HCT116 (cell line): ENCODE data around the gene HOXB3. TPM values are rescaled to one million over a fixed set of nuclear protein-coding genes. Genes with fewer than 3 reads are reported as not detected.

ENCODE experiments used
- ATAC-seq: fragments of 200-7000 bp; cut with Tn5 transposase; 2 replicates; pipeline ENCODE4 v1.9.1; 2020; ENCODE audit warnings: mild to moderate bottlenecking, moderate library complexity
- BruUV-seq: library from RNA; stranded (reverse); fragments of 400-500 nt; replicated peaks from 2 replicates; lab custom pipeline; 2021; lab: Mats Ljungman, UMichigan
- CTCF ChIA-PET: fragments of 300-600 bp; sonication (Branson Sonifier 250); formaldehyde crosslinking; loops from one replicate; lab custom pipeline; 2021; ENCODE audit warnings: antibody characterized with exemption; lab: Charles Lee
- POLR2A ChIA-PET: fragments of 300-600, 350-600 bp; sonication (Branson Sonifier 250); formaldehyde crosslinking; loops from one replicate; lab custom pipeline; 2021; ENCODE audit warnings: antibody characterized with exemption; lab: Charles Lee
- RAD21 ChIA-PET, 2 experiments: fragments of 300-600 bp; sonication (Branson Sonifier 250); formaldehyde crosslinking; loops; one replicate each; lab custom pipeline; 2023; ENCODE audit warnings: low total read pairs in 2 of 2; ENCODE audit not compliant: uncharacterized antibody in 2 of 2, unreplicated experiment in 2 of 2, low non-redundant PET in 1 of 2; lab: Charles Lee
- DNase-seq: peaks from one replicate; pipeline ENCODE4 v3.0.0-alpha.2; 2010; ENCODE audit warnings: low read depth, low spot score
- H2AFZ ChIP-seq: fragments of 200-600 bp; shearing (Covaris generic), sonication (generic); 2 replicates; pipeline ENCODE4 v1.6.1; 2017; ENCODE audit warnings: low read depth, mixed run types, mixed read lengths, antibody characterized with exemption, low read length; ENCODE audit not compliant: poor library complexity, severe bottlenecking
- H3K27ac ChIP-seq: 2 replicates; pipeline ENCODE4 v1.5.1; 2012; ENCODE audit warnings: low read depth, low read length
- H3K27me3 ChIP-seq: fragments of 200-600 bp; sonication (generic); 2 replicates; pipeline ENCODE4 v1.6.1; 2016; ENCODE audit warnings: mixed run types, low read length, mixed read lengths; ENCODE audit not compliant: insufficient read depth
- H3K36me3 ChIP-seq, 2 experiments: fragments of 200-500 bp in 1 of 2; fragments of 200-600 bp in 1 of 2; sonication (Bioruptor generic) in 1 of 2; sonication (generic) in 1 of 2; 2 replicates each; pipeline versions ENCODE4 v1.5.1 to v1.6.1; 2014 to 2016; ENCODE audit warnings: low read length in 2 of 2, inconsistent platforms in 1 of 2, mixed read lengths in 1 of 2, mixed run types in 1 of 2; ENCODE audit not compliant: insufficient read depth in 2 of 2, control insufficient read depth in 1 of 2
- H3K4me1 ChIP-seq, 2 experiments: fragments of 200-600 bp in 1 of 2; sonication (generic) in 1 of 2; 2 replicates each; pipeline versions ENCODE4 v1.5.1 to v1.6.1; 2012 to 2017; ENCODE audit warnings: low read length in 2 of 2, inconsistent platforms in 1 of 2, mild to moderate bottlenecking in 1 of 2, mixed read lengths in 1 of 2, mixed run types in 1 of 2, moderate library complexity in 1 of 2; ENCODE audit not compliant: insufficient read depth in 2 of 2, control insufficient read depth in 1 of 2
- H3K4me2 ChIP-seq: fragments of 200-600 bp; sonication (generic); 2 replicates; pipeline ENCODE4 v1.6.1; 2017; ENCODE audit warnings: mixed run types, low read length, mixed read lengths
- H3K4me3 ChIP-seq, 2 experiments: fragments of 200-600 bp in 1 of 2; sonication (generic) in 1 of 2; replicated peaks in 1 of 2; 2 replicates each; pipeline ENCODE4 v1.5.1; 2011 to 2016; ENCODE audit warnings: low read length in 2 of 2, control low read depth in 1 of 2, low read depth in 1 of 2, mild to moderate bottlenecking in 1 of 2, mixed read lengths in 1 of 2, mixed run types in 1 of 2
- H3K79me2 ChIP-seq: fragments of 200-600 bp; sonication (generic); 2 replicates; pipeline ENCODE4 v1.6.1; 2017; ENCODE audit warnings: mild to moderate bottlenecking, mixed run types, low read length, moderate library complexity, mixed read lengths; ENCODE audit not compliant: insufficient read depth
- H3K9ac ChIP-seq: fragments of 200-600 bp; sonication (generic); 2 replicates; pipeline ENCODE4 v1.6.1; 2016; ENCODE audit warnings: low read length, mixed read lengths
- H3K9me2 ChIP-seq: fragments of 200-600 bp; sonication (generic), shearing (Covaris generic); 2 replicates; pipeline ENCODE4 v1.6.1; 2017; ENCODE audit warnings: mixed run types, mild to moderate bottlenecking, moderate library complexity; ENCODE audit not compliant: insufficient read depth
- H3K9me3 ChIP-seq, 2 experiments: fragments of 200-500 bp in 1 of 2; fragments of 200-600 bp in 1 of 2; sonication (Bioruptor generic) in 1 of 2; sonication (generic) in 1 of 2; 2 replicates each; pipeline ENCODE4 v1.6.1; 2014 to 2017; ENCODE audit warnings: low read length in 2 of 2, mixed read lengths in 2 of 2, inconsistent platforms in 1 of 2, low read depth in 1 of 2, mild to moderate bottlenecking in 1 of 2, mixed run types in 1 of 2, moderate library complexity in 1 of 2; ENCODE audit not compliant: control insufficient read depth in 1 of 2, insufficient read depth in 1 of 2
- H4K20me1 ChIP-seq: fragments of 200-600 bp; sonication (generic), shearing (Covaris generic); 2 replicates; pipeline ENCODE4 v1.6.1; 2017; ENCODE audit warnings: mixed run types, mild to moderate bottlenecking, moderate library complexity; ENCODE audit not compliant: insufficient read depth
- CBX3 ChIP-seq: IDR thresholded peaks from 2 replicates; pipeline ENCODE4 v1.6.1; 2012; ENCODE audit warnings: low read depth
- CEBPB ChIP-seq: IDR thresholded peaks from 2 replicates; pipeline ENCODE4 v1.6.1; 2012; ENCODE audit warnings: low read depth
- CTCF ChIP-seq, 3 experiments: fragments of 200-600 bp in 1 of 3; sonication (generic) in 1 of 3; IDR thresholded peaks in 2 of 3; conservative IDR thresholded peaks in 1 of 3; 2 replicates each; pipeline ENCODE4 v1.5.1; 2012 to 2017; ENCODE audit warnings: low read depth in 2 of 3, low read length in 2 of 3, antibody characterized with exemption in 1 of 3, borderline replicate concordance in 1 of 3, control low read depth in 1 of 3, mild to moderate bottlenecking in 1 of 3, mixed read lengths in 1 of 3, mixed run types in 1 of 3, moderate library complexity in 1 of 3; ENCODE audit not compliant: insufficient read depth in 1 of 3
- EGR1 ChIP-seq: IDR thresholded peaks from 2 replicates; pipeline ENCODE4 v1.6.1; 2012; ENCODE audit warnings: low read depth
- ELF1 ChIP-seq: IDR thresholded peaks from 2 replicates; pipeline ENCODE4 v1.6.1; 2012; ENCODE audit warnings: low read depth, borderline replicate concordance
- EZH2phosphoT487 ChIP-seq: fragments of 200-600 bp; IDR thresholded peaks from 2 replicates; pipeline ENCODE4 v1.6.1; 2018; ENCODE audit warnings: antibody characterized with exemption, borderline replicate concordance
- JUND ChIP-seq: IDR thresholded peaks from 2 replicates; pipeline ENCODE4 v1.6.1; 2012
- POLR2A ChIP-seq: IDR thresholded peaks from 2 replicates; pipeline ENCODE4 v1.7.0; 2011; ENCODE audit warnings: borderline replicate concordance; ENCODE audit not compliant: insufficient read depth, insufficient read length; ENCODE audit errors: extremely low read depth
- POLR2AphosphoS5 ChIP-seq: IDR thresholded peaks from 2 replicates; pipeline ENCODE4 v1.6.1; 2011; ENCODE audit warnings: mild to moderate bottlenecking, low read depth, low read length, moderate library complexity
- RAD21 ChIP-seq: IDR thresholded peaks from 2 replicates; pipeline ENCODE4 v1.6.1; 2012; ENCODE audit warnings: low read depth, mild to moderate bottlenecking
- SIN3A ChIP-seq: IDR thresholded peaks from 2 replicates; pipeline ENCODE4 v1.6.1; 2012; ENCODE audit warnings: low read depth
- SP1 ChIP-seq: IDR thresholded peaks from 2 replicates; pipeline ENCODE4 v1.6.1; 2012; ENCODE audit warnings: low read depth
- SRF ChIP-seq: IDR thresholded peaks from 2 replicates; pipeline ENCODE4 v1.6.1; 2012; ENCODE audit warnings: low read depth
- TCF7L2 ChIP-seq: IDR thresholded peaks from 2 replicates; pipeline ENCODE4 v1.7.0; 2011; ENCODE audit warnings: borderline replicate concordance, inconsistent platforms; ENCODE audit not compliant: insufficient read depth, insufficient read length; ENCODE audit errors: extremely low read depth
- ZBTB33 ChIP-seq: IDR thresholded peaks from 2 replicates; pipeline ENCODE4 v1.6.1; 2011; ENCODE audit warnings: mild to moderate bottlenecking, low read length, moderate library complexity; ENCODE audit not compliant: insufficient replicate concordance; ENCODE audit errors: extremely low read depth
- ZFX ChIP-seq: fragments of 450-650 bp; IDR thresholded peaks from 2 replicates; pipeline ENCODE4 v1.6.1; 2017
- ZNF274 ChIP-seq: fragments of 200-500 bp; sonication (Bioruptor generic); IDR thresholded peaks from 2 replicates; pipeline ENCODE4 v1.6.1; 2014; ENCODE audit warnings: mild to moderate bottlenecking, low read depth, low read length, inconsistent platforms
- intact Hi-C: fragments of 100-400 bp; cut with micrococcal nuclease; formaldehyde crosslinking; loops from 2 replicates; pipeline ENCODE4 v1.10.0; 2022
- total RNA-seq: library from RNA; stranded (reverse); gene quantifications from one replicate; pipeline ENCODE4 v1.2.1, GENCODE V29; 2021; ENCODE audit not compliant: unreplicated experiment

HOXB3 gene
- total RNA-seq, 1 experiment from 2014 or later: 19.8 TPM

- no peak for TF ChIP-seq CTCF (IDR thresholded peaks at IDR 0.05 in 2 of 3, conservative IDR thresholded peaks at IDR 0.05 in 1 of 3; ENCODE audit: borderline replicate concordance in 1 of 3, insufficient read depth in 1 of 3, low read depth in 2 of 3, low read length in 2 of 3)
Observed at GRCh38 chr17:48596735-48597527, 6.9 kb upstream of the HOXB3 start (continued).

GRCh38 chr17:48596000-48596734, 6.1 kb upstream of the HOXB3 start:
- RAD21 ChIA-PET: no interaction called here
- Histone ChIP-seq H3K36me3 (peaks cover 27 to 30% of the 10 kb centered on the region in 2 experiments; a peak in 3 of 4 replicates), H3K9me2 (no peaks in the 10 kb centered on the region), H3K4me2 (no peak overlapping the region), H4K20me1 (peaks cover 3% of the 10 kb centered on the region; the same call in 1 of the 2 replicates), H3K9ac (no peak overlapping the region), H3K4me3 (no peak overlapping the region), H3K9me3 (no peaks in the 10 kb centered on the region), H3K79me2 (peaks cover 89% of the 10 kb centered on the region), H3K27me3 (no peaks in the 10 kb centered on the region), H3K4me1 (peaks cover 14% of the 10 kb centered on the region in 2 experiments), H3K27ac (no peak overlapping the region), H2AFZ (no peak overlapping the region)
- CTCF ChIA-PET: no interaction called here
- no TSS peak for BruUV-seq
- intact Hi-C loops: no loop called here
- POLR2A ChIA-PET: interaction anchor here (0.8 kb wide), 1 partner anchor 9 kb away, joined by 3 read pairs; the partner anchor contains the start of gene HOXB6
- no peak for DNase-seq
- ATAC-seq: no peak
- TF ChIP-seq CEBPB (no peak), ZNF274 (no peak), ZFX (no peak), POLR2AphosphoS5 (no peak), TCF7L2 (no peak), POLR2A (no peak), RAD21 (no peak), EZH2phosphoT487 (no peak), CBX3 (no peak), JUND (no peak), ELF1 (no peak), SP1 (no peak), EGR1 (no peak), SRF (no peak), SIN3A (no peak), ZBTB33 (no peak)
